A549 (cell line): ENCODE measurements around the gene ARPC5L. TPM values are rescaled to one million over a fixed set of nuclear protein-coding genes. Genes with fewer than 3 reads are reported as not detected.

Experiments used
- ATAC-seq, 2 experiments: fragments of 200-7000 bp in 1 of 2; fragments of >200 bp in 1 of 2; cut with Nextera tagmentation in 1 of 2; cut with Tn5 transposase in 1 of 2; 3 replicates each; pipeline versions ENCODE4 v1.8.0 to v1.9.1; 2018 to 2020; ENCODE audit warnings: mild to moderate bottlenecking in 1 of 2, moderate library complexity in 1 of 2
- CTCF ChIA-PET: fragments of 300-600 bp; sonication (Branson Sonifier 250); formaldehyde crosslinking; extraction: SDS; loops from one replicate; lab custom pipeline; 2021; ENCODE audit warnings: antibody characterized with exemption, inconsistent platforms; lab: Yijun Ruan, JAX
- POLR2A ChIA-PET: fragments of 350-600 bp; formaldehyde crosslinking; extraction: SDS; loops from one replicate; lab custom pipeline; 2021; ENCODE audit warnings: antibody characterized with exemption, inconsistent platforms; lab: Yijun Ruan, JAX
- DNase-seq, 2 experiments: peaks; one replicate each; pipeline versions ENCODE4 v3.0.0 to v3.0.0-alpha.2; 2011 to 2016; ENCODE audit warnings: low read depth in 1 of 2, low spot score in 1 of 2
- FAIRE-seq: peaks from 2 replicates; lab custom pipeline; 2011; peaks lifted over from hg19 to GRCh38; lab: Jason Lieb, UNC
- H3K27ac ChIP-seq, 2 experiments: fragments of >200 bp; sonication (Bioruptor Twin); formaldehyde crosslinking; 3 replicates each; pipeline ENCODE4 v1.5.1; 2016 to 2017
- H3K4me1 ChIP-seq: fragments of >200 bp; sonication (Bioruptor Twin); formaldehyde crosslinking; 3 replicates; pipeline ENCODE4 v1.6.1; 2016
- H3K4me2 ChIP-seq: fragments of >200 bp; sonication (Bioruptor Twin); formaldehyde crosslinking; 3 replicates; pipeline ENCODE4 v1.6.1; 2016
- H3K4me3 ChIP-seq: fragments of >200 bp; sonication (Bioruptor Twin); formaldehyde crosslinking; 3 replicates; pipeline ENCODE4 v1.5.1; 2016
- H3K9me3 ChIP-seq: fragments of >200 bp; sonication (Bioruptor Twin); formaldehyde crosslinking; 3 replicates; pipeline ENCODE4 v1.6.1; 2016
- CBX2 ChIP-seq: fragments of 200-600 bp; sonication (generic); IDR thresholded peaks from 2 replicates; pipeline ENCODE4 v1.6.1; 2016; ENCODE audit warnings: low read depth, mild to moderate bottlenecking, borderline replicate concordance
- CBX8 ChIP-seq: fragments of 200-600 bp; sonication (generic); IDR thresholded peaks from 2 replicates; pipeline ENCODE4 v1.6.1; 2016
- CEBPB ChIP-seq, 2 experiments: fragments of >200 bp in 1 of 2; sonication (Bioruptor Twin) in 1 of 2; formaldehyde crosslinking in 1 of 2; IDR thresholded peaks; 2 replicates each; pipeline ENCODE4 v1.6.1; 2012 to 2016
- CHD4 ChIP-seq: fragments of 200-600 bp; sonication (generic); IDR thresholded peaks from 2 replicates; pipeline ENCODE4 v1.6.1; 2016; ENCODE audit warnings: antibody characterized with exemption, mild to moderate bottlenecking, borderline replicate concordance
- EP300 ChIP-seq, 2 experiments: fragments of >200 bp; sonication (Bioruptor Twin); formaldehyde crosslinking; IDR thresholded peaks; 2 replicates in 1 of 2; 3 replicates in 1 of 2; pipeline ENCODE4 v1.6.1; 2016 to 2017
- HEYL ChIP-seq: fragments of 250-450 bp; sonication (Bioruptor Pico); IDR thresholded peaks from 2 replicates; pipeline ENCODE4 v1.8.0; 2021; ENCODE audit warnings: mild to moderate bottlenecking, moderate library complexity
- HOXB5 ChIP-seq: fragments of 250-450 bp; sonication (Bioruptor Pico); IDR thresholded peaks from 2 replicates; pipeline ENCODE4 v1.5.0; 2020; ENCODE audit warnings: mild to moderate bottlenecking, moderate library complexity
- JUNB ChIP-seq: fragments of >200 bp; sonication (Bioruptor Twin); formaldehyde crosslinking; IDR thresholded peaks from 2 replicates; pipeline ENCODE4 v1.6.1; 2016
- KDM1A ChIP-seq: fragments of 200-600 bp; sonication (generic); IDR thresholded peaks from 2 replicates; pipeline ENCODE4 v1.6.1; 2016; ENCODE audit warnings: low read depth, mild to moderate bottlenecking
- KDM5A ChIP-seq: fragments of 200-600 bp; sonication (generic); IDR thresholded peaks from 2 replicates; pipeline ENCODE4 v1.6.1; 2016; ENCODE audit warnings: antibody characterized with exemption, mild to moderate bottlenecking
- MAFK ChIP-seq: fragments of 450-650 bp; IDR thresholded peaks from 2 replicates; pipeline ENCODE4 v1.6.1; 2014; ENCODE audit not compliant: partially characterized antibody
- PHF8 ChIP-seq: fragments of 200-600 bp; sonication (generic); IDR thresholded peaks from 2 replicates; pipeline ENCODE4 v1.6.1; 2016; ENCODE audit warnings: low read depth, mild to moderate bottlenecking, antibody characterized with exemption, moderate library complexity, borderline replicate concordance
- POLR2A ChIP-seq: IDR thresholded peaks from 2 replicates; pipeline ENCODE4 v1.6.1; 2012; ENCODE audit warnings: mild to moderate bottlenecking, low read length
- POLR2AphosphoS2 ChIP-seq: conservative IDR thresholded peaks from 2 replicates; pipeline ENCODE4 v1.6.1; 2012; ENCODE audit warnings: low read length, improper control_type of control experiment, inconsistent platforms
- RFX5 ChIP-seq: fragments of 450-650 bp; IDR thresholded peaks from 2 replicates; pipeline ENCODE4 v1.7.1; 2014; ENCODE audit warnings: antibody characterized with exemption, mild to moderate bottlenecking, moderate library complexity
- RNF2 ChIP-seq: fragments of 200-600 bp; sonication (generic); IDR thresholded peaks from 2 replicates; pipeline ENCODE4 v1.6.1; 2016; ENCODE audit warnings: low read depth, mild to moderate bottlenecking, antibody characterized with exemption, moderate library complexity, borderline replicate concordance
- SMC3 ChIP-seq: fragments of >200 bp; sonication (Bioruptor Twin); formaldehyde crosslinking; IDR thresholded peaks from 3 replicates; pipeline ENCODE4 v1.6.1; 2018; ENCODE audit warnings: inconsistent platforms
- SREBF2 ChIP-seq: fragments of 450-650 bp; IDR thresholded peaks from 2 replicates; pipeline ENCODE4 v1.6.1; 2014; ENCODE audit warnings: mild to moderate bottlenecking, moderate library complexity
- TFCP2L1 ChIP-seq: fragments of 250-450 bp; sonication (Bioruptor Pico); IDR thresholded peaks from 2 replicates; pipeline ENCODE4 v1.5.0; 2021; ENCODE audit warnings: mild to moderate bottlenecking
- TP53 ChIP-seq: fragments of 250-450 bp; sonication (Bioruptor Pico); IDR thresholded peaks from 2 replicates; pipeline ENCODE4 v1.5.0; 2021; ENCODE audit warnings: mild to moderate bottlenecking, moderate library complexity
- ZFP36 ChIP-seq: fragments of 450-650 bp; IDR thresholded peaks from 2 replicates; pipeline ENCODE4 v1.6.1; 2014; ENCODE audit warnings: borderline replicate concordance; ENCODE audit not compliant: partially characterized antibody
- ZNF302 ChIP-seq: fragments of 250-450 bp; sonication (Bioruptor Pico); IDR thresholded peaks from 2 replicates; pipeline ENCODE4 v1.9.0; 2021; ENCODE audit warnings: inconsistent platforms, mild to moderate bottlenecking, moderate library complexity
- WGBS: methylation state at CpG from one replicate; pipeline ENCODE4 v1.1.6; 2017; ENCODE audit errors: missing lambda C conversion rate; 5-methylcytosine and 5-hydroxymethylcytosine counted together
- polyA plus RNA-seq, 4 experiments: library from polyadenylated mRNA; depleted of rRNA in 3 of 4; stranded (reverse); fragments of >200 nt; fragmentation: RNase III in 1 of 4; extraction: RNeasy Plus Mini Kit Qiagen cat#74134 plus additional on column Dnase treatment in 1 of 4; gene quantifications; 2 replicates in 3 of 4; 3 replicates in 1 of 4; pipeline ENCODE4 v1.2.3, GENCODE V29; 2011 to 2017
- TF ChIP-seq, protein P1 (sequence below): fragments of 450-650 bp; IDR thresholded peaks from 2 replicates; pipeline ENCODE4 v1.6.1; 2014; ENCODE audit warnings: antibody characterized with exemption
- TF ChIP-seq, protein P2 (sequence below): fragments of >200 bp; sonication (Bioruptor Twin); formaldehyde crosslinking; IDR thresholded peaks from 3 replicates; pipeline ENCODE4 v1.5.1; 2016
- TF ChIP-seq, protein P3 (sequence below): fragments of 250-450 bp; sonication (Bioruptor Pico); IDR thresholded peaks from 2 replicates; pipeline ENCODE4 v1.5.0; 2021; ENCODE audit warnings: mild to moderate bottlenecking, moderate library complexity, borderline replicate concordance
- TF ChIP-seq, protein P4 (sequence below): IDR thresholded peaks from 2 replicates; pipeline ENCODE4 v1.6.1; 2012

ARPC5L gene
- polyA plus RNA-seq, 2 of the 4 experiments (the other 2 are of a cell fraction) = 59.4 to 62.8 TPM

- FAIRE-seq (no peak), ATAC-seq (no peak), DNase-seq (no peak)
- 87% methylated on average over 1 of the region's 1 CpG for WGBS
- CTCF ChIA-PET = interaction anchor here (0.8 to 2.2 kb wide), 4 partner anchors 9 to 497 kb away, joined by 3 to 9 read pairs (median 6); partner anchors contain the start of gene WDR38
- Histone ChIP-seq H3K4me2 (no peak overlapping the region), H3K4me3 (no peak overlapping the region), H3K9me3 (no peaks in the 10 kb centered on the region), H3K27ac (no peak overlapping the region), H3K4me1 (peaks cover 3% of the 10 kb centered on the region; the same call in 1 of the 3 replicates)
- POLR2A ChIA-PET = interaction anchor here (1.5 kb wide), 1 partner anchor 15 kb away, joined by 4 read pairs; no protein-coding TSS in a partner anchor
- no peak for TF ChIP-seq KDM5A
- no peak for TF ChIP-seq CHD4
- no peak for TF ChIP-seq EP300 (IDR thresholded peaks at IDR 0.05)
- no peak for TF ChIP-seq TP53 (CRISPR knock-in tag)
- TF ChIP-seq SMC3 = no peak
- TF ChIP-seq, protein P1, sequence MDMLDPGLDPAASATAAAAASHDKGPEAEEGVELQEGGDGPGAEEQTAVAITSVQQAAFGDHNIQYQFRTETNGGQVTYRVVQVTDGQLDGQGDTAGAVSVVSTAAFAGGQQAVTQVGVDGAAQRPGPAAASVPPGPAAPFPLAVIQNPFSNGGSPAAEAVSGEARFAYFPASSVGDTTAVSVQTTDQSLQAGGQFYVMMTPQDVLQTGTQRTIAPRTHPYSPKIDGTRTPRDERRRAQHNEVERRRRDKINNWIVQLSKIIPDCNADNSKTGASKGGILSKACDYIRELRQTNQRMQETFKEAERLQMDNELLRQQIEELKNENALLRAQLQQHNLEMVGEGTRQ = no peak
- TF ChIP-seq SREBF2 = no peak
- TF ChIP-seq ZNF302 (CRISPR knock-in tag) = no peak
- TF ChIP-seq POLR2A = no peak
- TF ChIP-seq PHF8 = no peak
- no peak for TF ChIP-seq HOXB5 (CRISPR knock-in tag)
- TF ChIP-seq POLR2AphosphoS2 = no peak
- no peak for TF ChIP-seq RNF2
- TF ChIP-seq, protein P2, sequence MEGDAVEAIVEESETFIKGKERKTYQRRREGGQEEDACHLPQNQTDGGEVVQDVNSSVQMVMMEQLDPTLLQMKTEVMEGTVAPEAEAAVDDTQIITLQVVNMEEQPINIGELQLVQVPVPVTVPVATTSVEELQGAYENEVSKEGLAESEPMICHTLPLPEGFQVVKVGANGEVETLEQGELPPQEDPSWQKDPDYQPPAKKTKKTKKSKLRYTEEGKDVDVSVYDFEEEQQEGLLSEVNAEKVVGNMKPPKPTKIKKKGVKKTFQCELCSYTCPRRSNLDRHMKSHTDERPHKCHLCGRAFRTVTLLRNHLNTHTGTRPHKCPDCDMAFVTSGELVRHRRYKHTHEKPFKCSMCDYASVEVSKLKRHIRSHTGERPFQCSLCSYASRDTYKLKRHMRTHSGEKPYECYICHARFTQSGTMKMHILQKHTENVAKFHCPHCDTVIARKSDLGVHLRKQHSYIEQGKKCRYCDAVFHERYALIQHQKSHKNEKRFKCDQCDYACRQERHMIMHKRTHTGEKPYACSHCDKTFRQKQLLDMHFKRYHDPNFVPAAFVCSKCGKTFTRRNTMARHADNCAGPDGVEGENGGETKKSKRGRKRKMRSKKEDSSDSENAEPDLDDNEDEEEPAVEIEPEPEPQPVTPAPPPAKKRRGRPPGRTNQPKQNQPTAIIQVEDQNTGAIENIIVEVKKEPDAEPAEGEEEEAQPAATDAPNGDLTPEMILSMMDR = no peak
- no peak for TF ChIP-seq KDM1A
These were observed 16.1 kb downstream of the ARPC5L start for GRCh38 chr9:124878021-124878420.

GRCh38 chr9:124878518-124878917 lies 16.6 kb downstream of the ARPC5L start:
- no peaks in the 10 kb centered on the region for H3K9me3 ChIP-seq
- ATAC-seq (no peak), DNase-seq (no peak), FAIRE-seq (no peak)
- no peaks in the 10 kb centered on the region for H3K4me1 ChIP-seq
- no peak overlapping the region for H3K27ac ChIP-seq
- ChIA-PET POLR2A (no interaction called here), CTCF (interaction anchor here (0.8 to 2.2 kb wide), 4 partner anchors 9 to 496 kb away, joined by 3 to 9 read pairs (median 6); partner anchors contain the start of gene WDR38)
- no peak overlapping the region for H3K4me3 ChIP-seq
- WGBS = 92% methylated on average over 6 of the region's 6 CpGs
- H3K4me2 ChIP-seq = no peak overlapping the region
- TF ChIP-seq, protein P3, sequence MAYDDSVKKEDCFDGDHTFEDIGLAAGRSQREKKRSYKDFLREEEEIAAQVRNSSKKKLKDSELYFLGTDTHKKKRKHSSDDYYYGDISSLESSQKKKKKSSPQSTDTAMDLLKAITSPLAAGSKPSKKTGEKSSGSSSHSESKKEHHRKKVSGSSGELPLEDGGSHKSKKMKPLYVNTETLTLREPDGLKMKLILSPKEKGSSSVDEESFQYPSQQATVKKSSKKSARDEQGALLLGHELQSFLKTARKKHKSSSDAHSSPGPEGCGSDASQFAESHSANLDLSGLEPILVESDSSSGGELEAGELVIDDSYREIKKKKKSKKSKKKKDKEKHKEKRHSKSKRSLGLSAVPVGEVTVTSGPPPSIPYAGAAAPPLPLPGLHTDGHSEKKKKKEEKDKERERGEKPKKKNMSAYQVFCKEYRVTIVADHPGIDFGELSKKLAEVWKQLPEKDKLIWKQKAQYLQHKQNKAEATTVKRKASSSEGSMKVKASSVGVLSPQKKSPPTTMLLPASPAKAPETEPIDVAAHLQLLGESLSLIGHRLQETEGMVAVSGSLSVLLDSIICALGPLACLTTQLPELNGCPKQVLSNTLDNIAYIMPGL = no peak
- TF ChIP-seq MAFK (no peak), ZFP36 (no peak), CEBPB (IDR thresholded peaks at IDR 0.05) (no peak), SREBF2 (no peak), CBX8 (no peak), SMC3 (no peak), JUNB (no peak), PHF8 (no peak), CBX2 (no peak), RFX5 (no peak), POLR2AphosphoS2 (no peak), TP53 (CRISPR knock-in tag) (no peak), HEYL (no peak), TFCP2L1 (CRISPR knock-in tag) (no peak)
- TF ChIP-seq, protein P1 = no peak
- TF ChIP-seq, protein P4, sequence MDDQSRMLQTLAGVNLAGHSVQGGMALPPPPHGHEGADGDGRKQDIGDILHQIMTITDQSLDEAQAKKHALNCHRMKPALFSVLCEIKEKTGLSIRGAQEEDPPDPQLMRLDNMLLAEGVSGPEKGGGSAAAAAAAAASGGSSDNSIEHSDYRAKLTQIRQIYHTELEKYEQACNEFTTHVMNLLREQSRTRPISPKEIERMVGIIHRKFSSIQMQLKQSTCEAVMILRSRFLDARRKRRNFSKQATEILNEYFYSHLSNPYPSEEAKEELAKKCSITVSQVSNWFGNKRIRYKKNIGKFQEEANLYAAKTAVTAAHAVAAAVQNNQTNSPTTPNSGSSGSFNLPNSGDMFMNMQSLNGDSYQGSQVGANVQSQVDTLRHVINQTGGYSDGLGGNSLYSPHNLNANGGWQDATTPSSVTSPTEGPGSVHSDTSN = no peak
